K562 (cell line): ENCODE results near the gene ZFAND3.

Experiments used
- ATF3 ChIP-seq, 2 experiments: fragments of 450-650 bp in 1 of 2; sonication (generic) in 1 of 2; formaldehyde crosslinking in 1 of 2; IDR thresholded peaks in 1 of 2; conservative IDR thresholded peaks in 1 of 2; 2 replicates each; pipeline versions ENCODE4 v1.6.1 to v1.8.1; 2016 to 2023; ENCODE audit warnings: mild to moderate bottlenecking in 2 of 2, moderate library complexity in 2 of 2, inconsistent platforms in 1 of 2, missing genetic modification reagents in 1 of 2
- BHLHE40 ChIP-seq: IDR thresholded peaks from 2 replicates; pipeline ENCODE4 v1.6.1; 2011; ENCODE audit warnings: low read length, improper control_type of control experiment
- CREB1 ChIP-seq, 2 experiments: sonication (generic) in 1 of 2; formaldehyde crosslinking in 1 of 2; IDR thresholded peaks; 2 replicates each; pipeline versions ENCODE4 v1.6.1 to v1.8.0; 2012 to 2022; ENCODE audit warnings: inconsistent platforms in 1 of 2, mild to moderate bottlenecking in 1 of 2, missing genetic modification reagents in 1 of 2, moderate library complexity in 1 of 2
- CREB3L1 ChIP-seq: fragments of 450-650 bp; IDR thresholded peaks from 2 replicates; pipeline ENCODE4 v1.6.1; 2014; ENCODE audit warnings: low read depth, mild to moderate bottlenecking, moderate library complexity, borderline replicate concordance
- CREM ChIP-seq: IDR thresholded peaks from 2 replicates; pipeline ENCODE4 v1.6.1; 2014; ENCODE audit warnings: antibody characterized with exemption, low read depth
- CTCF ChIP-seq, 3 experiments: IDR thresholded peaks in 2 of 3; conservative IDR thresholded peaks in 1 of 3; 2 replicates each; pipeline ENCODE4 v1.5.1; 2011 to 2012; ENCODE audit warnings: low read length in 3 of 3, mild to moderate bottlenecking in 3 of 3, control low read depth in 2 of 3, improper control_type of control experiment in 1 of 3, inconsistent platforms in 1 of 3, low read depth in 1 of 3, mixed read lengths in 1 of 3, moderate library complexity in 1 of 3; ENCODE audit not compliant: insufficient read depth in 2 of 3
- HSF4 ChIP-seq: fragments of 250-450 bp; sonication (Bioruptor Pico); IDR thresholded peaks from 2 replicates; pipeline ENCODE4 v2.1.2; 2022; ENCODE audit warnings: mild to moderate bottlenecking, moderate library complexity, borderline replicate concordance
- PHF21A ChIP-seq: fragments of 450-650 bp; IDR thresholded peaks from 2 replicates; pipeline ENCODE4 v1.6.1; 2017; ENCODE audit warnings: low read depth, borderline replicate concordance
- POLR2A ChIP-seq: fragments of 450-650 bp; conservative IDR thresholded peaks from 2 replicates; pipeline ENCODE4 v1.6.1; 2016
- POLR2AphosphoS2 ChIP-seq: IDR thresholded peaks from 2 replicates; pipeline ENCODE4 v1.6.1; 2012; ENCODE audit warnings: low read length, improper control_type of control experiment
- TAF1 ChIP-seq: IDR thresholded peaks from 2 replicates; pipeline ENCODE4 v1.6.1; 2011; ENCODE audit warnings: mild to moderate bottlenecking, low read length, moderate library complexity; ENCODE audit not compliant: insufficient read depth, control insufficient read depth, severe bottlenecking; ENCODE audit errors: extremely low read depth
- TGIF2 ChIP-seq: sonication (generic); formaldehyde crosslinking; IDR thresholded peaks from 2 replicates; pipeline ENCODE4 v1.8.1; 2022; ENCODE audit warnings: mild to moderate bottlenecking, missing genetic modification reagents, moderate library complexity
- YY1 ChIP-seq, 3 experiments: IDR thresholded peaks; 2 replicates each; pipeline ENCODE4 v1.6.1; 2011; ENCODE audit warnings: low read length in 2 of 3, mild to moderate bottlenecking in 2 of 3, moderate library complexity in 2 of 3, borderline replicate concordance in 1 of 3, control low read depth in 1 of 3, low read depth in 1 of 3; ENCODE audit not compliant: insufficient read depth in 3 of 3, insufficient replicate concordance in 2 of 3, control insufficient read depth in 1 of 3, insufficient read length in 1 of 3; ENCODE audit errors: extremely low read depth in 1 of 3
- ZNF780A ChIP-seq: fragments of 250-450 bp; sonication (Bioruptor Pico); IDR thresholded peaks from 2 replicates; pipeline ENCODE4 v1.5.0; 2021; ENCODE audit warnings: mild to moderate bottlenecking

GRCh38 chr6:38154731-38155130, 335.2 kb downstream of the ZFAND3 start:
- no peak for TF ChIP-seq HSF4 (CRISPR knock-in tag)
- TF ChIP-seq YY1 (IDR thresholded peaks at IDR 0.05; ENCODE audit: borderline replicate concordance in 1 of 3, control insufficient read depth in 1 of 3, extremely low read depth in 1 of 3, insufficient read depth in 3 of 3, insufficient read length in 1 of 3, insufficient replicate concordance in 2 of 3, low read depth in 1 of 3, low read length in 2 of 3): no peak
- TF ChIP-seq CREB3L1: no peak
- no peak for TF ChIP-seq CREM
- TF ChIP-seq CREB1 (IDR thresholded peaks at IDR 0.05): no peak
- TF ChIP-seq CREB1 (CRISPR knock-in tag; IDR thresholded peaks at IDR 0.05): no peak
- TF ChIP-seq TAF1: no peak
- no peak for TF ChIP-seq POLR2AphosphoS2
- TF ChIP-seq PHF21A: no peak
- TF ChIP-seq CTCF (IDR thresholded peaks at IDR 0.05 in 2 of 3, conservative IDR thresholded peaks at IDR 0.05 in 1 of 3; ENCODE audit: insufficient read depth in 2 of 3, low read depth in 1 of 3, low read length in 3 of 3): no peak
- no peak for TF ChIP-seq POLR2A
- no peak for TF ChIP-seq TGIF2
- no peak for TF ChIP-seq ATF3 (IDR thresholded peaks at IDR 0.05)
- no peak for TF ChIP-seq ATF3 (CRISPR knock-in tag; conservative IDR thresholded peaks at IDR 0.05)
- no peak for TF ChIP-seq BHLHE40
- TF ChIP-seq ZNF780A (CRISPR knock-in tag): no peak
